OCI-LY3 (cell line): ENCODE data around the gene TAF1C.

Experiments used
- H2AFZ ChIP-seq: fragments of 200-600, 300-600 bp; shearing (Covaris generic); 2 replicates; pipeline ENCODE4 v1.6.0; 2014; ENCODE audit warnings: antibody characterized with exemption, low read depth, low read length
- H3K27ac ChIP-seq: fragments of 200-600, 300-600 bp; sonication (generic); 2 replicates; pipeline ENCODE4 v1.5.1; 2014; ENCODE audit warnings: mild to moderate bottlenecking, low read length, moderate library complexity, mixed read lengths
- H3K27me3 ChIP-seq: fragments of 200-600, 300-600 bp; sonication (generic); 2 replicates; pipeline ENCODE4 v1.6.1; 2014; ENCODE audit warnings: low read depth, low read length, mixed read lengths
- H3K36me3 ChIP-seq: fragments of 200-600, 300-600 bp; sonication (generic); replicated peaks from 2 replicates; pipeline ENCODE3; 2014; ENCODE audit warnings: low read depth, low read length, mixed read lengths
- H3K4me1 ChIP-seq: fragments of 300-600, 200-600 bp; sonication (generic); 2 replicates; pipeline ENCODE4 v1.6.1; 2014; ENCODE audit warnings: low read length, mixed read lengths
- H3K4me2 ChIP-seq: fragments of 200-600, 300-600 bp; sonication (generic); 2 replicates; pipeline ENCODE4 v1.6.1; 2014; ENCODE audit warnings: low read length, mixed read lengths
- H3K4me3 ChIP-seq: fragments of 300-600, 200-600 bp; sonication (generic); 2 replicates; pipeline ENCODE4 v1.5.1; 2014; ENCODE audit warnings: antibody characterized with exemption, mild to moderate bottlenecking, low read length, moderate library complexity
- H3K79me2 ChIP-seq: fragments of 300-600, 200-600 bp; shearing (Covaris generic); 2 replicates; pipeline ENCODE4 v1.6.1; 2014; ENCODE audit warnings: mild to moderate bottlenecking, low read length, mixed read lengths
- H3K9ac ChIP-seq: fragments of 300-600, 200-600 bp; shearing (Covaris generic); 2 replicates; pipeline ENCODE4 v1.6.0; 2014; ENCODE audit warnings: mild to moderate bottlenecking, low read length, moderate library complexity
- H3K9me3 ChIP-seq: fragments of 200-600, 300-600 bp; shearing (Covaris generic); 2 replicates; pipeline ENCODE4 v1.6.1; 2014; ENCODE audit warnings: low read length, mixed read lengths; ENCODE audit not compliant: insufficient read depth
- H4K20me1 ChIP-seq: fragments of 200-600, 300-600 bp; sonication (generic); 2 replicates; pipeline ENCODE4 v1.6.1; 2016; ENCODE audit warnings: low read length, mixed read lengths; ENCODE audit not compliant: insufficient read depth
- CTCF ChIP-seq: fragments of 200-600, 300-600 bp; sonication (generic); IDR thresholded peaks from 2 replicates; pipeline ENCODE4 v1.5.1; 2014; ENCODE audit warnings: antibody characterized with exemption, low read length, low read depth
- EZH2phosphoT487 ChIP-seq: fragments of 200-600 bp; shearing (Covaris generic); IDR thresholded peaks from 2 replicates; pipeline ENCODE4 v1.6.1; 2018; ENCODE audit warnings: antibody characterized with exemption, mixed run types, low read depth

TAF1C gene

GRCh38 chr16:84178146-84178765, 8.6 kb downstream of the TAF1C start:
- no peak overlapping the region for H3K4me3 ChIP-seq
- H4K20me1 ChIP-seq = no peaks in the 10 kb centered on the region
- H3K27me3 ChIP-seq = peaks cover 5% of the 10 kb centered on the region; the same call in 1 of the 2 replicates
- no peak overlapping the region for H3K27ac ChIP-seq
- no peak for TF ChIP-seq CTCF
- TF ChIP-seq EZH2phosphoT487 = no peak
- no peaks in the 10 kb centered on the region for H3K9me3 ChIP-seq
- H2AFZ ChIP-seq = no peak overlapping the region
- no peaks in the 10 kb centered on the region for H3K79me2 ChIP-seq
- peaks cover 15% of the 10 kb centered on the region for H3K36me3 ChIP-seq
- 0 out of 2 replicates have a peak, but pooled peaks cover 2% of the 10 kb centered on the region for H3K4me1 ChIP-seq
- H3K9ac ChIP-seq = no peak overlapping the region
- H3K4me2 ChIP-seq = no peak overlapping the region

DNA sequence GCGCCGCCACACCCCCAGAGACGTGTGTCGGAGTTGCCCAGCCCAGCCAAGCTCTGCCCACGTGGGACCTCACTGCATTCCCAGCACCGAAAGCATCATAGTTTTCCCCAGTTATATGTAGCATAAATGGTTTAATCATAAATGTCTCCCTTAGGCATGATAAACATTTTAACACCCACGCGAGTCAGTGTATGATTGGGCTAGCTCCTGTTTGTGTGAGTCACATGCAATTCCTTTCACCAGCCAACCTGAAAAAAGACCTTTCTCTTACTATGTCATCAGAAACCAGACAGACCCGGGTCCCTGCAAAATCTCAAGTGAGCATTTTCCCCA, 9.2 kb downstream of the TAF1C start:
- Histone ChIP-seq H3K27ac (no peak overlapping the region), H3K4me3 (no peak overlapping the region), H3K4me1 (0 out of 2 replicates have a peak, but pooled peaks cover 2% of the 10 kb centered on the region), H3K79me2 (no peaks in the 10 kb centered on the region), H3K4me2 (no peak overlapping the region), H3K36me3 (peaks cover 9% of the 10 kb centered on the region), H3K9ac (no peak overlapping the region), H3K9me3 (no peaks in the 10 kb centered on the region), H3K27me3 (peaks cover 5% of the 10 kb centered on the region; the same call in 1 of the 2 replicates), H2AFZ (no peak overlapping the region), H4K20me1 (no peaks in the 10 kb centered on the region)
- TF ChIP-seq EZH2phosphoT487 (no peak), CTCF (no peak)

- H3K36me3 ChIP-seq = peaks cover 2% of the 10 kb centered on the region
- no peak overlapping the region for H2AFZ ChIP-seq
- H3K4me1 ChIP-seq = 0 out of 2 replicates have a peak, but pooled peaks cover 2% of the 10 kb centered on the region
- H3K27me3 ChIP-seq = peaks cover 5% of the 10 kb centered on the region; the same call in 1 of the 2 replicates
- H3K4me3 ChIP-seq = no peak overlapping the region
- H3K9me3 ChIP-seq = no peaks in the 10 kb centered on the region
- H3K9ac ChIP-seq = no peak overlapping the region
- no peak overlapping the region for H3K27ac ChIP-seq
- TF ChIP-seq CTCF (no peak), EZH2phosphoT487 (no peak)
- H3K4me2 ChIP-seq = no peak overlapping the region
- no peaks in the 10 kb centered on the region for H4K20me1 ChIP-seq
- H3K79me2 ChIP-seq = no peaks in the 10 kb centered on the region
These were observed 10.4 kb downstream of the TAF1C start for GRCh38 chr16:84176192-84177053.

DNA sequence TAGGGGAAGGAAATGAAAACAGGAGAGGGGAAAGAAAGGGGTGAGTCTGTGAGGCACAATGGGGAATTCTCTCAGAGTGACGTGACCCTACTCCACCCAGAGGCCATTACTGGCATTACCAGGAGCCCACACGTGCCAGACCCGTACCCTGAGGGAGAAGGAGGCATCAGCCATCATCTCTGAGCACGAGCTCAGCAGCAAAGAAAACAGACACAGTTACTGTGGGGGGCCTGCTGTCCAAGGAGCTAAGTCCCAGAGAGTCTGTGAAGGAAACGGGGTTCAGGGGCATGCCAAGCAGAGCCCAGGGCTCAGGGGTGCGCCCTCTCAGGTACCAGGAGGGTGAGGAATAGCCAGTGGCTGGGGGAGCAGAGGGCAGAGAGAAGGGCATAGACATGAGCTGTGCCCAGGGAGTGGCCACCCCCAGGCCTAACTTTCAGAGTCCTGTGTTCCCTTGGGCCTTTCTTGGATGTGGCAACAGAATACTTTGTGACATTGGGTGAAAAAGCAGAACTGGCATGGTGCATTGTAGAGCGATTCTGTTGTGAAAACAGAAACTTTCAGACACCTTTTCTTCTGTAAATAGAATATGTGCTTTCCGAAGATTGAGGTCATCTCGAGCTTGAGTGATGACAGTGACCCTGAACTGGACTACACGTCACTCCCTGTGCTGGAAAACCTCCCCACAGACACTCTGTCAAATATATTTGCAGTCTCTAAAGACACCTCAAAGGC, 11.3 kb downstream of the TAF1C start:
- H3K27me3 ChIP-seq = peaks cover 5% of the 10 kb centered on the region; the same call in 1 of the 2 replicates
- 0 out of 2 replicates have a peak, but pooled peaks cover 2% of the 10 kb centered on the region for H3K4me1 ChIP-seq
- H3K79me2 ChIP-seq = no peaks in the 10 kb centered on the region
- H3K4me3 ChIP-seq = peak overlapping the region; percentile 28; the same call in 1 of the 2 replicates
- TF ChIP-seq EZH2phosphoT487 (no peak), CTCF (peak; percentile 60)
- no peaks in the 10 kb centered on the region for H3K36me3 ChIP-seq
- no peaks in the 10 kb centered on the region for H4K20me1 ChIP-seq
- no peak overlapping the region for H3K9ac ChIP-seq
- no peaks in the 10 kb centered on the region for H3K9me3 ChIP-seq
- H3K27ac ChIP-seq = no peak overlapping the region
- H3K4me2 ChIP-seq = peak overlapping the region; percentile 42
- H2AFZ ChIP-seq = no peak overlapping the region
